K562 (cell line): Measurements from ENCODE around the gene CADM2.

ENCODE experiments used
- ARHGAP35 ChIP-seq: fragments of 450-650 bp; IDR thresholded peaks from 2 replicates; pipeline ENCODE4 v1.6.1; 2018; ENCODE audit not compliant: partially characterized antibody
- CTCF ChIP-seq, 3 experiments: IDR thresholded peaks in 2 of 3; conservative IDR thresholded peaks in 1 of 3; 2 replicates each; pipeline ENCODE4 v1.5.1; 2011 to 2012; ENCODE audit warnings: low read length in 3 of 3, mild to moderate bottlenecking in 3 of 3, control low read depth in 2 of 3, improper control_type of control experiment in 1 of 3, inconsistent platforms in 1 of 3, low read depth in 1 of 3, mixed read lengths in 1 of 3, moderate library complexity in 1 of 3; ENCODE audit not compliant: insufficient read depth in 2 of 3
- FOXJ3 ChIP-seq: sonication (generic); formaldehyde crosslinking; IDR thresholded peaks from 2 replicates; pipeline ENCODE4 v1.4.0; 2020; ENCODE audit warnings: mild to moderate bottlenecking, missing genetic modification reagents
- FOXK2 ChIP-seq, 2 experiments: fragments of 450-650 bp; IDR thresholded peaks in 1 of 2; conservative IDR thresholded peaks in 1 of 2; 2 replicates each; pipeline ENCODE4 v1.6.1; 2016; ENCODE audit warnings: low read depth in 2 of 2, mild to moderate bottlenecking in 1 of 2
- HMG20A ChIP-seq: fragments of 450-650 bp; formaldehyde crosslinking; conservative IDR thresholded peaks from 2 replicates; pipeline ENCODE4 v1.4.0; 2020; ENCODE audit warnings: mild to moderate bottlenecking, mixed read lengths
- MTF1 ChIP-seq: fragments of 250-450 bp; sonication (Bioruptor Pico); IDR thresholded peaks from 2 replicates; pipeline ENCODE4 v1.9.0; 2021; ENCODE audit warnings: moderate library complexity, mild to moderate bottlenecking, inconsistent platforms, borderline replicate concordance
- NCOR1 ChIP-seq: fragments of 450-650 bp; IDR thresholded peaks from 2 replicates; pipeline ENCODE4 v1.6.1; 2016; ENCODE audit warnings: mild to moderate bottlenecking, moderate library complexity
- SMAD3 ChIP-seq: fragments of 450-650 bp; formaldehyde crosslinking; conservative IDR thresholded peaks from 2 replicates; pipeline ENCODE4 v1.4.0; 2020; ENCODE audit warnings: mild to moderate bottlenecking
- SP2 ChIP-seq: IDR thresholded peaks from 2 replicates; pipeline ENCODE4 v1.6.1; 2011; ENCODE audit warnings: mild to moderate bottlenecking, low read depth, low read length, moderate library complexity; ENCODE audit not compliant: poor library complexity, severe bottlenecking; ENCODE audit errors: extremely low read depth
- TEAD2 ChIP-seq: fragments of 450-650 bp; IDR thresholded peaks from 2 replicates; pipeline ENCODE4 v1.6.1; 2016; ENCODE audit warnings: missing genetic modification characterization, control low read depth, missing compliant biosample characterization
- XRCC5 ChIP-seq: fragments of 200-400 bp; formaldehyde crosslinking; IDR thresholded peaks from 2 replicates; pipeline ENCODE4 v1.6.1; 2017; ENCODE audit warnings: low read depth, mild to moderate bottlenecking, low read length
- ZFP30 ChIP-seq: fragments of 250-450 bp; sonication (Bioruptor Pico); IDR thresholded peaks from 2 replicates; pipeline ENCODE4 v1.8.0; 2022; ENCODE audit warnings: moderate library complexity, mild to moderate bottlenecking, inconsistent platforms, borderline replicate concordance

GRCh38 chr3:85321892-85322291 lies 363.1 kb downstream of the CADM2 start:
- TF ChIP-seq XRCC5 (no peak), ZFP30 (CRISPR knock-in tag) (no peak), TEAD2 (tag) (no peak), NCOR1 (no peak), SP2 (no peak), HMG20A (CRISPR knock-in tag) (no peak), FOXJ3 (CRISPR knock-in tag) (no peak), SMAD3 (no peak), CTCF (IDR thresholded peaks at IDR 0.05 in 2 of 3, conservative IDR thresholded peaks at IDR 0.05 in 1 of 3; ENCODE audit: insufficient read depth in 2 of 3, low read depth in 1 of 3, low read length in 3 of 3) (no peak), ARHGAP35 (no peak), FOXK2 (conservative IDR thresholded peaks at IDR 0.05 in 1 of 2, IDR thresholded peaks at IDR 0.05 in 1 of 2; ENCODE audit: low read depth in 2 of 2) (no peak), MTF1 (CRISPR knock-in tag) (no peak)
